ENCODE measurements around the gene NHSL2.

DNA sequence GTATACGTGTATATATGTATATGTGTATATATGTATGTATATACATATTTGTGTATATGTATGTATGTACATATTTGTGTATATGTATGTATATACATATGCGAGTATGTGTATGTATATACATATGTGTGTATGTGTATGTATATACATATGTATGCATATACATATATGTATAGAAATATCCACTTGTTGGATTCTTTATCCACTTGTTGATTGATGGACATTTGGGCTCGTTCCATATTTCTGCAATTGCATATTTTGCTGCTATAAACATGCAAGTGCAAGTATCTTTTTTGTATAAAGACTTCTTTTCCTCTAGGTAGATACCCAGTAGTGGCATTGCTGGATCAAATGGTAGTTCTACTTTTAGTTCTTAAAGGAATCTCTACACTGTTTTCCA, 25.5 kb upstream of the NHSL2 start:
- TF ChIP-seq, protein P1, sequence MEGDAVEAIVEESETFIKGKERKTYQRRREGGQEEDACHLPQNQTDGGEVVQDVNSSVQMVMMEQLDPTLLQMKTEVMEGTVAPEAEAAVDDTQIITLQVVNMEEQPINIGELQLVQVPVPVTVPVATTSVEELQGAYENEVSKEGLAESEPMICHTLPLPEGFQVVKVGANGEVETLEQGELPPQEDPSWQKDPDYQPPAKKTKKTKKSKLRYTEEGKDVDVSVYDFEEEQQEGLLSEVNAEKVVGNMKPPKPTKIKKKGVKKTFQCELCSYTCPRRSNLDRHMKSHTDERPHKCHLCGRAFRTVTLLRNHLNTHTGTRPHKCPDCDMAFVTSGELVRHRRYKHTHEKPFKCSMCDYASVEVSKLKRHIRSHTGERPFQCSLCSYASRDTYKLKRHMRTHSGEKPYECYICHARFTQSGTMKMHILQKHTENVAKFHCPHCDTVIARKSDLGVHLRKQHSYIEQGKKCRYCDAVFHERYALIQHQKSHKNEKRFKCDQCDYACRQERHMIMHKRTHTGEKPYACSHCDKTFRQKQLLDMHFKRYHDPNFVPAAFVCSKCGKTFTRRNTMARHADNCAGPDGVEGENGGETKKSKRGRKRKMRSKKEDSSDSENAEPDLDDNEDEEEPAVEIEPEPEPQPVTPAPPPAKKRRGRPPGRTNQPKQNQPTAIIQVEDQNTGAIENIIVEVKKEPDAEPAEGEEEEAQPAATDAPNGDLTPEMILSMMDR (IDR thresholded peaks at IDR 0.05; ENCODE audit: borderline replicate concordance, extremely low read depth, low read length, poor library complexity, severe bottlenecking): no peak
- TF ChIP-seq EZH2 (IDR thresholded peaks at IDR 0.05; ENCODE audit: borderline replicate concordance, low read depth, low read length, severe bottlenecking): no peak

Measured in DND-41 (cell line).